Tibial nerve (tissue), 4 donors: ENCODE data around the gene SCUBE2.

Source experiments
- CTCF ChIP-seq, 5 experiments: fragments of 200-600 bp in 3 of 5; fragments of 450-650 bp in 2 of 5; sonication (generic) in 3 of 5; IDR thresholded peaks; one replicate each; pipeline ENCODE4 v1.5.1; 2016 to 2019; ENCODE audit warnings: antibody characterized with exemption in 5 of 5, mild to moderate bottlenecking in 3 of 5, moderate library complexity in 2 of 5
- EP300 ChIP-seq, 2 donors: sonication (generic); formaldehyde crosslinking; IDR thresholded peaks; one replicate each; pipeline ENCODE4 v1.6.1; 2017; ENCODE audit warnings: antibody characterized with exemption in 2 of 2, mild to moderate bottlenecking in 1 of 2
- POLR2A ChIP-seq, 2 donors: fragments of 450-650 bp; IDR thresholded peaks; one replicate each; pipeline ENCODE4 v1.6.1; 2017; ENCODE audit warnings: antibody characterized with exemption in 2 of 2, mild to moderate bottlenecking in 2 of 2, moderate library complexity in 2 of 2

GRCh38 chr11:9039863-9040262, 51.5 kb downstream of the SCUBE2 start:
- TF ChIP-seq CTCF (IDR thresholded peaks at IDR 0.05) (no peak), POLR2A (IDR thresholded peaks at IDR 0.05) (no peak), EP300 (IDR thresholded peaks at IDR 0.05) (no peak)
